Limb (tissue), 2 donors: ENCODE measurements around the gene ZFYVE28.
"Not testable (repeated sequence)": the region's sequence is repeated elsewhere in the genome, so short reads cannot be mapped to it uniquely, and the experiment has no call there.

ENCODE experiments used
- DNase-seq, 2 donors: peaks; one replicate each; pipeline ENCODE4 v3.0.0-alpha.2; 2016; ENCODE audit errors: extremely low spot score in 2 of 2

The ZFYVE28 gene

GRCh38 chr4:2249526-2250356 is 168.7 kb downstream of the ZFYVE28 start:
- DNase-seq: no peak

- no peak for DNase-seq
Observed at GRCh38 chr4:2248821-2249261, 169.6 kb downstream of the ZFYVE28 start.

GRCh38 chr4:2248044-2248780 is 170.2 kb downstream of the ZFYVE28 start:
- DNase-seq: no peak

DNA sequence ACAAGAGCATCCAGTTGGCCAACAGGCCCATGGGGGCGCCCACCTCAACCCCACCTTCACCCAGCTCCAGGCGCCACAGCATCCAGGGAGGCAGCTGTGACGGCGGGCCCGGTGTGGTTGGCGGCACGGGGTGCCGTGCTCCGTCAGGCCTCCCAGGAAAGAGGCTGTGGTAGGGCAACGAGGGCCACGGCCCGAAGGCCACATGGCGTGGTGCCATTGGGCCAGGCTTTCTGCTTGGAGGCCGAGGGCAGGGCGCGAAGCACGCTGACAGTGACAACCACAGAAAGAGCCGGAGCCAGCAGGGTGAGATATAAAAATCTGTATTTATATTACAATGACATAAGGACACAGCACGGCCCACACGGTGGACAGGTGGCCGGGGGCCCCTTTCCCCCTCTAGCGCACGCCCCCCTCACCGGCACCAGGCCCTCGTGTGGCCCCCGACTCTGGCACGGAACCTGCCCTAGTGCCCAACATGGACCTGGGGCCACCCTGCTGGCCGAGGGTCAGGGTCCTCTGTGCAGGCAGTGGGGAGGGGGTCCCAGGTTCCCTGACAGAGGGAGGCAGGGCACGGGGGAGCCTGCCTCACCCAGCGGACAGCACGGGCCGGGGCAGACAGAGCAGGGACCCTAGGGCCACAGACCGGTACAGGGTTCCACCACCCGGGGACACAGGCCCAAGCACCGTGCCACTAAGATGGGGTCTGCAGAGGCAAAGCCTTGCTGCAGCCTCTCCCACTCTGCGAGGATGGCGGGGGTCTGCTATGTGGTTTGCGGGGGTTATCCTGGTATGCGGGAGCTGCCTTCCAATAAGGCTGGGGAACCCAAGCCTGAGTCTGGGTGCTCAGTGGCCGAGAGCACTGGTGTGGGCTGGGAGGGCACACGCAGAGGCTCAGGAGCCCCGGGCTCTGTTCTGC is 171.1 kb downstream of the ZFYVE28 start:
- DNase-seq: peak in 1 of 2 donors; percentile 32

- no peak for DNase-seq
Observed at GRCh38 chr4:2246384-2247127, 171.9 kb downstream of the ZFYVE28 start.

DNA sequence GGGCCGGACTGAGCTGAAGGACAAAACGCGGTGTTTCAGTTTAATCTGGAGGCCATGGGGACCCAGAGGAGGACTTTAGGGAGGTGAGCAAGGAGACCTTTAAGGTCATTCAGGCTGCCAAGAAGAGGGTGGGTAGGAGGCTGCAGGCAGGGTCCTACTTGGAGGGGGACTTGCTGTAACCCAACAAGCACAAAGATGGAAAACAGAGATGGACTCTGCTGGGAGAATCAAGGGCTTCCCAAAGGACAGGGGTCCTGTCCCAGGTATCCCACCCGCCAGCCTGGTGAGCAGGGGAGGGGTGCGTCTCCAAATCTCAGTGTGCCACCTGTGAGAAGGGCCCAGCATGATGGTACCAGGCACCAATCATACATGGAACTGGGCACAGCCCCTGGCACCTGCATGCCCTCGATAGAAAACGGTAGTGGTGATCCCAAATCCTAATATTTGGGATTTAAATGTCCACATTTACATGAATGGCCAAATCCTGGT is 172.6 kb downstream of the ZFYVE28 start:
- DNase-seq: no peak

- DNase-seq: no peak
Observed at GRCh38 chr4:2245057-2245786, 173.2 kb downstream of the ZFYVE28 start.

GRCh38 chr4:2243681-2244380 is 174.6 kb downstream of the ZFYVE28 start:
- DNase-seq: peak; percentile 48 to 56

GRCh38 chr4:2241410-2242353 is 176.8 kb downstream of the ZFYVE28 start, which contains the start of the genes HAUS3 and POLN:
HAUS3 (minus strand) TSS chr4:2242121; CDS start chr4:2240946, 1,175 bp downstream.
POLN (minus strand) TSS chr4:2242121; CDS start chr4:2229231, 12,890 bp downstream.
- peak; percentile 97 to 99 for DNase-seq

DNA sequence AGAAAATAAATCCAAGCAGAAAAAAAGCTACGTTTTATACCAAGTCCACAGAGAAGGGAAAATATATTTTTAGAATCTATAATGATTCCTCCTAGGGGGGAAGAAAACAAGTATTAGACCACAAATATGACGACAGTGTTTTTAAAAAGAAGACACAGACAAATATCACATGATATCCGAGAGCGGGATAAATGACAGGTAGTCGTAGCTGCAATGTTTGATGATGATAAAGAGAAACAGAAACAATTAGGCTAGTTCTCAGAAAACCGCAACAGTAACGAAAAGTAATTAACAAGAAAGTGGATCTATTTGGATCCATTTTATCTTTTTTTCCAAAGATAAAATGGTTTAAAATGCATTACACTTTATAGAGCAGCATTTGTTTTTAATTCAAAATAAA is 177.4 kb downstream of the ZFYVE28 start:
- DNase-seq: no peak

DNA sequence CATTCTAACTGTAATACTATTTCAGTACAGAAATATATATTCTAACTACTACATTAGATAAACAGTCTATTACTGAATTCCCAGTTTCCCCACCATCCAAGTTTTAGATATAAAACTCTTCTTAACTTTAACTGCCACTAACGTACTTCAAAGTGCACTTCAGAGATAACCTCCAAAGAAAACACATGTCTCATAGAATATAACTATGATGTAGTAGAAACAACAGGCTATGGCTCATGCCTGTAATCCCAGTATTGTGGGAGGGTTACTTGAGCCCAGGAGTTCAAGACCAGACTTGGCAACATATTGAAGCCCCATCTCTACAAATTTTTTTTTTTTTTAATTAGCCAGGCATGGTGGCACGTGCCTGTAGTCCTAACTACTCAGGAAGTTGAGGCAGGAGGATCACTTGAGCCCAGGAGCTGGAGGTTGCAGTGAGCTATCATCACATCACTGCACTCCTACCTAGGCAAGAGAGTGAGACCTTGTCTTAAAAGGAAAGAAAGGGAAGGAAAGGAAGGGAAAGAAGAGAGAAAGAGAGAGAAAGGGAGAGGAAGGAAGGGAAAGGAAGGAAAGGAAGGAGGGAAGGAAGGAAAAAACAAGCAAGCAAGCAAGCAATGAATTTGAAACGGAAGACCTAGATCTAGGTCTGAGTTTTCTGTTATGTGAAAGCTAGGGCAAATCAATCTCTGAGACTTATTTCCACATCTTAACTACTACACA is 181.3 kb downstream of the ZFYVE28 start:
- no peak for DNase-seq

DNA sequence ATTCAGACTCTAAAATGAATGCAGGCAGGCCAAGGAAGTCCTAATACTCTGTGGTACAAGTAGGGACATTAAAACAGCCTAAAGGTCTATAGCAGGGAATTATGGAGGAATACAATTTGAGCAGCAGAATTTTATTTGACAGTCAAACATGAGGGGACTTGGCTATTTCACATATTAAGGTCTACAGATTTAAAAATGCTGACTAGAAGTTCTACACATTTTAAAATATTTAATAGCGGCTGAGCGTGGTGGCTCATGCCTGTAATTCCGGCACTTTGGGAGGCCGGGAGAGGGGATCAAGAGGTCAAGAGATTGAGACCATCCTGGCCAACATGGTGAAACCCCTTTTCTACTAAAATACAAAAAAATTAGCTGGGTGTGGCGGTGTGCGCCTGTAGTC is 187.4 kb downstream of the ZFYVE28 start:
- no peak for DNase-seq

GRCh38 chr4:2226261-2226660 is 192.2 kb downstream of the ZFYVE28 start:
- DNase-seq: no peak

GRCh38 chr4:2222838-2223237 is 195.6 kb downstream of the ZFYVE28 start:
- DNase-seq: no peak

- not testable (repeated sequence) for DNase-seq
Observed at GRCh38 chr4:2221378-2221777, 197.1 kb downstream of the ZFYVE28 start.

- DNase-seq: peak; percentile 76 to 84
Observed at GRCh38 chr4:2220016-2220630, 198.3 kb downstream of the ZFYVE28 start.
